HCT116 (cell line): ENCODE results near the gene EHMT1.

Experiments
- ATF3 ChIP-seq: IDR thresholded peaks from 2 replicates; pipeline ENCODE4 v1.6.1; 2012
- EZH2 ChIP-seq: fragments of 200-600 bp; sonication (generic); IDR thresholded peaks from 2 replicates; pipeline ENCODE4 v1.6.1; 2017; ENCODE audit warnings: antibody characterized with exemption, mixed run types
- POLR2A ChIP-seq: IDR thresholded peaks from 2 replicates; pipeline ENCODE4 v1.7.0; 2011; ENCODE audit warnings: borderline replicate concordance; ENCODE audit not compliant: insufficient read depth, insufficient read length; ENCODE audit errors: extremely low read depth
- POLR2AphosphoS5 ChIP-seq: IDR thresholded peaks from 2 replicates; pipeline ENCODE4 v1.6.1; 2011; ENCODE audit warnings: mild to moderate bottlenecking, low read depth, low read length, moderate library complexity
- RAD21 ChIP-seq: IDR thresholded peaks from 2 replicates; pipeline ENCODE4 v1.6.1; 2012; ENCODE audit warnings: low read depth, mild to moderate bottlenecking
- SIN3A ChIP-seq: IDR thresholded peaks from 2 replicates; pipeline ENCODE4 v1.6.1; 2012; ENCODE audit warnings: low read depth
- SP1 ChIP-seq: IDR thresholded peaks from 2 replicates; pipeline ENCODE4 v1.6.1; 2012; ENCODE audit warnings: low read depth
- SRF ChIP-seq: IDR thresholded peaks from 2 replicates; pipeline ENCODE4 v1.6.1; 2012; ENCODE audit warnings: low read depth
- TCF7L2 ChIP-seq: IDR thresholded peaks from 2 replicates; pipeline ENCODE4 v1.7.0; 2011; ENCODE audit warnings: borderline replicate concordance, inconsistent platforms; ENCODE audit not compliant: insufficient read depth, insufficient read length; ENCODE audit errors: extremely low read depth
- YY1 ChIP-seq: IDR thresholded peaks from 2 replicates; pipeline ENCODE4 v1.6.1; 2011; ENCODE audit warnings: low read length, low read depth, moderate library complexity, mild to moderate bottlenecking; ENCODE audit not compliant: insufficient replicate concordance; ENCODE audit errors: extremely low read depth
- ZNF274 ChIP-seq: fragments of 200-500 bp; sonication (Bioruptor generic); IDR thresholded peaks from 2 replicates; pipeline ENCODE4 v1.6.1; 2014; ENCODE audit warnings: mild to moderate bottlenecking, low read depth, low read length, inconsistent platforms
- TF ChIP-seq, protein P1 (sequence below), 3 experiments: fragments of 200-600 bp in 1 of 3; sonication (generic) in 1 of 3; IDR thresholded peaks in 2 of 3; conservative IDR thresholded peaks in 1 of 3; 2 replicates each; pipeline ENCODE4 v1.5.1; 2012 to 2017; ENCODE audit warnings: low read depth in 2 of 3, low read length in 2 of 3, antibody characterized with exemption in 1 of 3, borderline replicate concordance in 1 of 3, control low read depth in 1 of 3, mild to moderate bottlenecking in 1 of 3, mixed read lengths in 1 of 3, mixed run types in 1 of 3, moderate library complexity in 1 of 3; ENCODE audit not compliant: insufficient read depth in 1 of 3
- TF ChIP-seq, protein P2 (sequence below): IDR thresholded peaks from 2 replicates; pipeline ENCODE4 v1.6.1; 2012

- TF ChIP-seq, protein P1, sequence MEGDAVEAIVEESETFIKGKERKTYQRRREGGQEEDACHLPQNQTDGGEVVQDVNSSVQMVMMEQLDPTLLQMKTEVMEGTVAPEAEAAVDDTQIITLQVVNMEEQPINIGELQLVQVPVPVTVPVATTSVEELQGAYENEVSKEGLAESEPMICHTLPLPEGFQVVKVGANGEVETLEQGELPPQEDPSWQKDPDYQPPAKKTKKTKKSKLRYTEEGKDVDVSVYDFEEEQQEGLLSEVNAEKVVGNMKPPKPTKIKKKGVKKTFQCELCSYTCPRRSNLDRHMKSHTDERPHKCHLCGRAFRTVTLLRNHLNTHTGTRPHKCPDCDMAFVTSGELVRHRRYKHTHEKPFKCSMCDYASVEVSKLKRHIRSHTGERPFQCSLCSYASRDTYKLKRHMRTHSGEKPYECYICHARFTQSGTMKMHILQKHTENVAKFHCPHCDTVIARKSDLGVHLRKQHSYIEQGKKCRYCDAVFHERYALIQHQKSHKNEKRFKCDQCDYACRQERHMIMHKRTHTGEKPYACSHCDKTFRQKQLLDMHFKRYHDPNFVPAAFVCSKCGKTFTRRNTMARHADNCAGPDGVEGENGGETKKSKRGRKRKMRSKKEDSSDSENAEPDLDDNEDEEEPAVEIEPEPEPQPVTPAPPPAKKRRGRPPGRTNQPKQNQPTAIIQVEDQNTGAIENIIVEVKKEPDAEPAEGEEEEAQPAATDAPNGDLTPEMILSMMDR (IDR thresholded peaks at IDR 0.05 in 2 of 3, conservative IDR thresholded peaks at IDR 0.05 in 1 of 3; ENCODE audit: borderline replicate concordance in 1 of 3, insufficient read depth in 1 of 3, low read depth in 2 of 3, low read length in 2 of 3): no peak
- TF ChIP-seq, protein P2, sequence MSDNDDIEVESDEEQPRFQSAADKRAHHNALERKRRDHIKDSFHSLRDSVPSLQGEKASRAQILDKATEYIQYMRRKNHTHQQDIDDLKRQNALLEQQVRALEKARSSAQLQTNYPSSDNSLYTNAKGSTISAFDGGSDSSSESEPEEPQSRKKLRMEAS: no peak
- TF ChIP-seq SRF (no peak), SP1 (no peak), ZNF274 (no peak), POLR2AphosphoS5 (no peak), TCF7L2 (no peak), EZH2 (no peak), SIN3A (no peak), POLR2A (no peak), ATF3 (no peak), RAD21 (no peak), YY1 (no peak)
Measured at GRCh38 chr9:137715321-137715720, 96.5 kb downstream of the EHMT1 start.
